ENCODE measurements around the gene HFE. TPM values are rescaled to one million over a fixed set of nuclear protein-coding genes. Genes with fewer than 3 reads are reported as not detected.

Gene HFE
- total and polyA plus RNA-seq, 2 of the 13 experiments (the other 11 are each of a cell fraction or from before 2014, with no cell fraction given) = 3.7 to 6.3 TPM

GRCh38 chr6:26122005-26122388, 34.8 kb downstream of the HFE start:
- in situ Hi-C loops (cut with HindIII; ENCODE audit: extremely low pct_ligation_motif_present, low pct_unique_long_range_greater_than_20kb) = loop anchor here (5.0 kb wide), 2 partner anchors 35 to 75 kb away; a partner anchor contains a TSS
- H3K36me3 ChIP-seq (replicated peaks in 1 of 2; ENCODE audit: control insufficient read depth in 1 of 2, insufficient read depth in 2 of 2, low read length in 2 of 2) = no peaks in the 10 kb centered on the region
- CTCF ChIA-PET (ENCODE audit: low intra/inter-chr PET ratio, low total read pairs) = no interaction called here

More at GRCh38 chr6:26122005-26122388, 34.8 kb downstream of the HFE start:
- Histone ChIP-seq H3K9me3 (ENCODE audit: low read length) (no peaks in the 10 kb centered on the region), H3K4me3 (replicated peaks in 1 of 3; ENCODE audit: insufficient read depth in 1 of 3, low read depth in 2 of 3, low read length in 3 of 3) (peak overlapping the region; percentile 47 to 99 (median 83)), H2AFZ (ENCODE audit: low read length) (no peak overlapping the region), H3K79me2 (ENCODE audit: insufficient read depth, low read length) (peaks cover 30% of the 10 kb centered on the region), H3K4me2 (ENCODE audit: low read depth, low read length) (peak overlapping the region; percentile 82), H3K27ac (ENCODE audit: extremely low read length, insufficient read depth, low read length) (peak overlapping the region; percentile 93), H4K20me1 (ENCODE audit: insufficient read depth, low read length) (peaks cover 20% of the 10 kb centered on the region), H3K4me1 (ENCODE audit: insufficient read depth, low read length) (peaks cover 51% of the 10 kb centered on the region), H3K27me3 (ENCODE audit: control insufficient read depth in 1 of 2, insufficient read depth in 2 of 2, low read length in 2 of 2) (no peaks in the 10 kb centered on the region; a peak in 2 of 5 replicates), H3K9ac (ENCODE audit: insufficient read depth, low read depth, low read length) (peak overlapping the region; percentile 92)
- ATAC-seq (no peak), FAIRE-seq (no peak), DNase-seq (ENCODE audit: low spot score) (no peak)
- TF ChIP-seq FOXA3 (CRISPR knock-in tag; IDR thresholded peaks at IDR 0.05) (no peak), ARNT2 (CRISPR knock-in tag; IDR thresholded peaks at IDR 0.05; ENCODE audit: low read depth) (no peak), AGO2 (optimal IDR thresholded peaks at IDR 0.05; ENCODE audit: low read depth, low read length) (peak; percentile 51), ZFX (CRISPR knock-in tag; IDR thresholded peaks at IDR 0.05; ENCODE audit: low read depth) (peak; percentile 16), ZNF687 (CRISPR knock-in tag; IDR thresholded peaks at IDR 0.05) (0 out of 2 replicates have a peak, but pooled peaks have one; percentile 3), RBFOX2 (IDR thresholded peaks at IDR 0.05; ENCODE audit: low read depth, low read length) (peak; percentile 56; the same call in 1 of the 2 replicates), PRDM4 (CRISPR knock-in tag; IDR thresholded peaks at IDR 0.05; ENCODE audit: borderline replicate concordance) (no peak)
- no TSS peak for BruUV-seq (replicated peaks)
- POLR2A ChIA-PET = interaction anchor here (0.7 to 5.6 kb wide), 3 partner anchors 17 to 95 kb away, joined by 3 to 184 read pairs (median 5); a partner anchor contains a TSS
- intact Hi-C loops (cut with micrococcal nuclease; ENCODE audit: unreplicated experiment) = loop anchor here (2.0 to 5.0 kb wide), 2 partner anchors 77 to 1715 kb away; a partner anchor contains a TSS
- 31% methylated on average over 4 of the region's 4 CpGs for WGBS (ENCODE audit: low lambda C conversion rate)
